ENCODE measurements around the gene YTHDF1. TPM values are rescaled to one million over a fixed set of nuclear protein-coding genes. Genes with fewer than 3 reads are reported as not detected.

The YTHDF1 gene
- total RNA-seq, 1 experiment from 2014 or later = 42.6 TPM

DNA sequence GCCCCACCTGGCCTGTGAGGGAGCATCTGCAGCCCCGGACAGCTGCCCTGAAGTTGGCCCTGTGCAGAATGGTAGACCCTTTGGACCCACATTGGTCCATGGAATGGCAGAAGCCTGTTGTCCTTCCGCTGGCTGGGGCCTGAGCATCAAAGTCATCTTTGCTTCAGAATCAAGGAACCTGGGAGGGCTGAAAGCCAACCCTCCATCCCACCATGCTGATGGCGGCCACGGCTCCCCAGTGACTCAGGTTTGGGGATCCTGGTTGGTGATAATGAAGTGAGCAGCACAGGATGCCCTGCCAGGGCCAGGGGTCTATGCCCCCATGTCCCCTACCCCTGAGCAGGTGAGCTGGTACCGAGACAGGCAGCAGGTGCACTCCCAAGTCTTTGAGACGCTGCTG lies 52.8 kb downstream of the YTHDF1 start:
- Histone ChIP-seq H3K79me2 (ENCODE audit: low read depth) (no peaks in the 10 kb centered on the region), H3K4me2 (no peak overlapping the region), H3K4me1 (replicated peaks; ENCODE audit: insufficient read depth) (no peaks in the 10 kb centered on the region), H2AFZ (no peak overlapping the region), H3K36me3 (ENCODE audit: low read depth) (no peaks in the 10 kb centered on the region), H3K9me3 (ENCODE audit: insufficient read depth, low read depth) (no peaks in the 10 kb centered on the region), H3F3A (ENCODE audit: insufficient read depth, low read depth) (no peaks in the 10 kb centered on the region), H4K20me1 (ENCODE audit: insufficient read depth) (0 out of 2 replicates have a peak, but pooled peaks cover 5% of the 10 kb centered on the region), H3K4me3 (no peak overlapping the region), H3K9me2 (ENCODE audit: insufficient read depth) (no peaks in the 10 kb centered on the region), H3K27ac (no peak overlapping the region), H3K27me3 (ENCODE audit: insufficient read depth, low read depth) (peaks cover 92% of the 10 kb centered on the region)
- no peak for DNase-seq
- no TSS peak for BruUV-seq (replicated peaks)
- intact Hi-C loops (cut with micrococcal nuclease; ENCODE audit: unreplicated experiment) = no loop called here
- POLR2A ChIA-PET (ENCODE audit: unreplicated experiment) = no interaction called here
- CTCF ChIA-PET = no interaction called here
- TF ChIP-seq EZH2 (IDR thresholded peaks at IDR 0.05; ENCODE audit: low read depth) = no peak
- TF ChIP-seq, protein P1, sequence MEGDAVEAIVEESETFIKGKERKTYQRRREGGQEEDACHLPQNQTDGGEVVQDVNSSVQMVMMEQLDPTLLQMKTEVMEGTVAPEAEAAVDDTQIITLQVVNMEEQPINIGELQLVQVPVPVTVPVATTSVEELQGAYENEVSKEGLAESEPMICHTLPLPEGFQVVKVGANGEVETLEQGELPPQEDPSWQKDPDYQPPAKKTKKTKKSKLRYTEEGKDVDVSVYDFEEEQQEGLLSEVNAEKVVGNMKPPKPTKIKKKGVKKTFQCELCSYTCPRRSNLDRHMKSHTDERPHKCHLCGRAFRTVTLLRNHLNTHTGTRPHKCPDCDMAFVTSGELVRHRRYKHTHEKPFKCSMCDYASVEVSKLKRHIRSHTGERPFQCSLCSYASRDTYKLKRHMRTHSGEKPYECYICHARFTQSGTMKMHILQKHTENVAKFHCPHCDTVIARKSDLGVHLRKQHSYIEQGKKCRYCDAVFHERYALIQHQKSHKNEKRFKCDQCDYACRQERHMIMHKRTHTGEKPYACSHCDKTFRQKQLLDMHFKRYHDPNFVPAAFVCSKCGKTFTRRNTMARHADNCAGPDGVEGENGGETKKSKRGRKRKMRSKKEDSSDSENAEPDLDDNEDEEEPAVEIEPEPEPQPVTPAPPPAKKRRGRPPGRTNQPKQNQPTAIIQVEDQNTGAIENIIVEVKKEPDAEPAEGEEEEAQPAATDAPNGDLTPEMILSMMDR (conservative IDR thresholded peaks at IDR 0.05) = no peak

DNA sequence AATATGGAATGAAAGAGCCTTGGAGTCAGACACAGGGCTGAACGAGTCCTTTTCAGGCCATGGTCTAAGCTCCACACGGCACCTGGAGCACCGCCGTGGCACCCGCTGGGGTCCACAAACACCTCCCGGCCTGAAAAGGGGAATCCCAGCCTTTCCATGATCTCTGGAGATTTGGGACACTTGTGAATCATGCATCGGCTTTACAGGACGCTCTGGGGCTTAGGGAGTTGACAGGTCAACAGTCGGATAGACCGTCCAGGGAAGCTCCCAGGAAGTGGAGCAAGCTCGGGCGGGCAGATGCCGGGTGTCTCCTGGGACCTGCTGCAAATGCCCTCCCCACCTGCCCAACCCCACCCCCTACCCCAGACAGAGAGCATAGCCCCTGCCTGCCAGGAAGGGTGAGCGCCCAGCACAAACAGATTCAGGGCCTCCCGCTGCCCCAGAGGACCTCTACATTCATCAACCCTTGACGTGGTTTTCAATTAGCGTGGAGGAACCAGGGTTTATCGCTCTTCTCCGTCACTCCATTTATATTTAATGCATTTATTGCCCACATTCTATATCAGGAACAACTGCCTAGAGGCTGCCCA lies 53.6 kb downstream of the YTHDF1 start:
- H3K79me2 ChIP-seq (ENCODE audit: low read depth) = no peaks in the 10 kb centered on the region
- peaks cover 96% of the 10 kb centered on the region for H3K27me3 ChIP-seq (ENCODE audit: insufficient read depth, low read depth)
- ChIA-PET CTCF (no interaction called here), POLR2A (ENCODE audit: unreplicated experiment) (no interaction called here)
- no peaks in the 10 kb centered on the region for H3K36me3 ChIP-seq (ENCODE audit: low read depth)
- H3K4me1 ChIP-seq (replicated peaks; ENCODE audit: insufficient read depth) = no peaks in the 10 kb centered on the region
- H3K9me3 ChIP-seq (ENCODE audit: insufficient read depth, low read depth) = no peaks in the 10 kb centered on the region
- DNase-seq = no peak
- no TSS peak for BruUV-seq (replicated peaks)
- H3F3A ChIP-seq (ENCODE audit: insufficient read depth, low read depth) = no peaks in the 10 kb centered on the region
- H4K20me1 ChIP-seq (ENCODE audit: insufficient read depth) = 0 out of 2 replicates have a peak, but pooled peaks cover 5% of the 10 kb centered on the region
- no peak overlapping the region for H3K27ac ChIP-seq
- no peak overlapping the region for H2AFZ ChIP-seq
- H3K4me2 ChIP-seq = no peak overlapping the region
- no peak for TF ChIP-seq EZH2 (IDR thresholded peaks at IDR 0.05; ENCODE audit: low read depth)
- TF ChIP-seq, protein P1 (conservative IDR thresholded peaks at IDR 0.05) = no peak
- no peaks in the 10 kb centered on the region for H3K9me2 ChIP-seq (ENCODE audit: insufficient read depth)
- intact Hi-C loops (cut with micrococcal nuclease; ENCODE audit: unreplicated experiment) = no loop called here
- H3K4me3 ChIP-seq = no peak overlapping the region

DNA sequence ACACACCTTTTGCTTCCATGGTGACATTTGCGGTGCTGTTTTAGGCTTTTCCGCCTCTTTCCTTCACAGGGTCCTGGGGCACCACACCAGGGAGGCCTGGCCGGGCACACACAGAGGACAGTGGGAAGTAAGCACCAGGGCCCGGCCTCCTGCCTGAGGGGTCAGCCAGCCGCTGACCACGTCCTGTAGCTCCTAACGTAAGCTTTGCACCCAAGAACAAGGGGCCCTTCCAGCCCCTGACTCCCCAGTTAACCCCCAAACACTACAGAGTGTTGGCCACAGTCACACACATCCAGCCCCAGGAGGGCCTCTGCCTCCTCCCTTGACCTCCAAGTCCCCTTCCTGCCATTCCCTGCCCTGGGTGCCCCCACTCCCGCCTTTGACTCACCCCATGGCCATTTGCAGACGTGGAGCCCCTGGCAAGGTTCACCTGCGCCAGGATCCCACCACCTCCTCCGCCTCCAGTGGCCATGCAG lies 54.7 kb downstream of the YTHDF1 start:
- no peak overlapping the region for H2AFZ ChIP-seq
- H3K4me1 ChIP-seq (replicated peaks; ENCODE audit: insufficient read depth) = no peaks in the 10 kb centered on the region
- ChIA-PET POLR2A (ENCODE audit: unreplicated experiment) (no interaction called here), CTCF (no interaction called here)
- H3K9me3 ChIP-seq (ENCODE audit: insufficient read depth, low read depth) = no peaks in the 10 kb centered on the region
- no peaks in the 10 kb centered on the region for H3K9me2 ChIP-seq (ENCODE audit: insufficient read depth)
- H3K27ac ChIP-seq = no peak overlapping the region
- no peaks in the 10 kb centered on the region for H3K79me2 ChIP-seq (ENCODE audit: low read depth)
- no peak for DNase-seq
- no peak for TF ChIP-seq EZH2 (IDR thresholded peaks at IDR 0.05; ENCODE audit: low read depth)
- TF ChIP-seq, protein P1 (conservative IDR thresholded peaks at IDR 0.05) = no peak
- intact Hi-C loops (cut with micrococcal nuclease; ENCODE audit: unreplicated experiment) = no loop called here
- no peaks in the 10 kb centered on the region for H3K36me3 ChIP-seq (ENCODE audit: low read depth)
- H3K4me2 ChIP-seq = no peak overlapping the region
- BruUV-seq (replicated peaks) = no TSS peak
- no peak overlapping the region for H3K4me3 ChIP-seq
- H3K27me3 ChIP-seq (ENCODE audit: insufficient read depth, low read depth) = peaks cover 95% of the 10 kb centered on the region
- no peaks in the 10 kb centered on the region for H3F3A ChIP-seq (ENCODE audit: insufficient read depth, low read depth)
- H4K20me1 ChIP-seq (ENCODE audit: insufficient read depth) = 0 out of 2 replicates have a peak, but pooled peaks cover 3% of the 10 kb centered on the region
